Panc1 (cell line): ENCODE data around the gene MTFP1. TPM values are rescaled to one million over a fixed set of nuclear protein-coding genes. Genes with fewer than 3 reads are reported as not detected.
A peak's percentile ranks its signal among the peaks of the same experiment; 100 is the strongest.

ENCODE experiments used
- ATAC-seq: fragments of 200-7000 bp; cut with Tn5 transposase; 2 replicates; pipeline ENCODE4 v1.9.1; 2020; ENCODE audit warnings: mild to moderate bottlenecking, moderate library complexity
- BruUV-seq: library from RNA; stranded (reverse); fragments of 400-500 nt; replicated peaks from 2 replicates; lab custom pipeline; 2021; lab: Mats Ljungman, UMichigan
- CTCF ChIA-PET: fragments of 300-600 bp; sonication (Branson Sonifier 250); formaldehyde crosslinking; loops from one replicate; lab custom pipeline; 2022; ENCODE audit warnings: antibody characterized with exemption; lab: Charles Lee
- POLR2A ChIA-PET: fragments of 300-600 bp; sonication (Branson Sonifier 250); formaldehyde crosslinking; loops from one replicate; lab custom pipeline; 2022; ENCODE audit warnings: antibody characterized with exemption; lab: Charles Lee
- DNase-seq: peaks from one replicate; pipeline ENCODE4 v3.0.0-alpha.2; 2010; ENCODE audit warnings: low read depth, low spot score
- H3K27ac ChIP-seq: 2 replicates; pipeline ENCODE4 v1.5.1; 2011; ENCODE audit warnings: mild to moderate bottlenecking, low read length, inconsistent platforms
- H3K27me3 ChIP-seq: fragments of 200-500 bp; sonication (Bioruptor generic); 2 replicates; pipeline ENCODE4 v1.6.0; 2014; ENCODE audit warnings: low read length, inconsistent platforms; ENCODE audit not compliant: control insufficient read depth, insufficient read depth
- H3K36me3 ChIP-seq: fragments of 200-500 bp; sonication (Bioruptor generic); 2 replicates; pipeline ENCODE4 v1.5.1; 2014; ENCODE audit warnings: inconsistent platforms, mild to moderate bottlenecking, low read length, moderate library complexity; ENCODE audit not compliant: control insufficient read depth, insufficient read depth
- H3K4me1 ChIP-seq: 2 replicates; pipeline ENCODE4 v1.5.1; 2011; ENCODE audit warnings: inconsistent platforms, mild to moderate bottlenecking, low read length, moderate library complexity; ENCODE audit not compliant: control insufficient read depth, insufficient read depth
- H3K4me3 ChIP-seq, 2 experiments: 2 replicates each; pipeline ENCODE4 v1.5.1; 2011 to 2012; ENCODE audit warnings: low read depth in 2 of 2, low read length in 2 of 2, mild to moderate bottlenecking in 2 of 2, inconsistent platforms in 1 of 2, moderate library complexity in 1 of 2
- H3K9me3 ChIP-seq: fragments of 200-500 bp; sonication (Bioruptor generic); 2 replicates; pipeline ENCODE4 v1.5.1; 2014; ENCODE audit warnings: low read depth, mild to moderate bottlenecking, inconsistent platforms, low read length, moderate library complexity; ENCODE audit not compliant: control insufficient read depth, insufficient read depth
- POLR2AphosphoS5 ChIP-seq: IDR thresholded peaks from 2 replicates; pipeline ENCODE4 v1.6.1; 2012; ENCODE audit warnings: mild to moderate bottlenecking, low read depth, low read length, moderate library complexity
- REST ChIP-seq, 2 experiments: IDR thresholded peaks; 2 replicates each; pipeline ENCODE4 v1.6.1; 2011 to 2012; ENCODE audit warnings: low read depth in 2 of 2, control low read depth in 1 of 2, low read length in 1 of 2, mild to moderate bottlenecking in 1 of 2, moderate library complexity in 1 of 2; ENCODE audit not compliant: insufficient read depth in 1 of 2
- SIN3A ChIP-seq: IDR thresholded peaks from 2 replicates; pipeline ENCODE4 v1.6.1; 2012; ENCODE audit warnings: low read depth, mild to moderate bottlenecking, low read length, moderate library complexity, borderline replicate concordance; ENCODE audit not compliant: insufficient read depth
- TCF7L2 ChIP-seq: IDR thresholded peaks from 2 replicates; pipeline ENCODE4 v1.6.1; 2011; ENCODE audit warnings: mild to moderate bottlenecking, low read depth, low read length, inconsistent platforms
- in situ Hi-C: cut with HindIII; loops from 2 replicates; pipeline ENCODE4 v1.10.0; 2016; ENCODE audit warnings: low sequenced_read_pairs, low pct_unique_long_range_greater_than_20kb
- intact Hi-C: fragments of 100-400 bp; cut with micrococcal nuclease; formaldehyde crosslinking; loops from one replicate; pipeline ENCODE4 v1.10.0; 2022; ENCODE audit not compliant: unreplicated experiment
- total RNA-seq: library from RNA; stranded (reverse); gene quantifications from one replicate; pipeline ENCODE4 v1.2.1, GENCODE V29; 2021; ENCODE audit not compliant: unreplicated experiment
- TF ChIP-seq, protein P1 (sequence below): fragments of 450-650 bp; IDR thresholded peaks from 2 replicates; pipeline ENCODE4 v1.5.1; 2017; ENCODE audit warnings: mild to moderate bottlenecking

MTFP1 gene
- total RNA-seq, 1 experiment from 2014 or later = 21.5 TPM

DNA sequence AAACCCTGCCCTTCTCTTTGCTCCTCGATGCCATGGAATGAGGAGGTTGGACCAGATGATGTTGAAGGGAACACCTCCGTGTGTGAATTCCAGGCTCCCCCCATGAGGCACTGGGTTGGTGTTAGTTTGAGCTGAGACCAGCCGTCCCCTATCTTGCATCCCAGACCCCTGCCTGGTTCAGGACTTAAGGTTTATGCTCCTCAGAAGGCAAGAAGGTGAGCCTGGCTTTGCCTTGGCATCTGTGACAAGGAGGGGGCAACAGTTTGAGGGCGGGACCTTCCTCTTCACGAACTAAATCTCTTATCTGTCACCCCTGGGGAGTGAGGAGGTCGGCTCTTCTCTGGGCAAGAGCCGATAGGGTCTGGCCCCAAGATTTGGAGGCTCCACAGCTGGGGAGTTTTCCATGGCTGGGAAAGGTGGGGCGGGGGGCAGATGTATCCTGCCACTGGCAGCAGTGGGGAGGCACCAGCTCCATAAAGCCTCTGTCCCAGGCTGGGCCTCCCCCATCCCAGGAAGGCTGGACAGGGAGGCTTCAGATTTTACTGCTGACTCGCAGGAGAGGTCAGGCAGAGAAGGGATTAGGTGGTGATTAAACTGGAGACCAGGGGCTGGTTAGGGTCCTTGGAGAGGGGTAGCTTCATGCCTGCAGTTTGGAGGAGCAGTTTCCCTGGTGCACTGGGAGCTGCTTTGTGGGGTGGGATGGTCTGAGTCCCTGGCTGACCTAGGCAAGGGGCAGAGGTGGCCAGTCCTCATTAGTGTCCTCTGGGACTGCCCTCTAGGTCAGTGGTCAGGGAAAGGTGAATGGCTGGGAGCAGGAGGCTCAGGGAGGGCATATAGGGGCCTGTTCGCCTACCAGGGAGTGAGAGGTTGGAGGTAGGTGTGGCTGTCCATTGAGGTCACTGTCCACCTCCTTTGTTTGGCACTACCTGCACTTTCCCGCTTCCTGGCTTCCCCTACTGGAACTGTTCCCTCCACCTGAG, 27.6 kb upstream of the MTFP1 start:
- TF ChIP-seq POLR2AphosphoS5 (no peak), REST (IDR thresholded peaks at IDR 0.05; ENCODE audit: insufficient read depth in 1 of 2, low read depth in 2 of 2, low read length in 1 of 2) (no peak), TCF7L2 (no peak)
- TF ChIP-seq, protein P1, sequence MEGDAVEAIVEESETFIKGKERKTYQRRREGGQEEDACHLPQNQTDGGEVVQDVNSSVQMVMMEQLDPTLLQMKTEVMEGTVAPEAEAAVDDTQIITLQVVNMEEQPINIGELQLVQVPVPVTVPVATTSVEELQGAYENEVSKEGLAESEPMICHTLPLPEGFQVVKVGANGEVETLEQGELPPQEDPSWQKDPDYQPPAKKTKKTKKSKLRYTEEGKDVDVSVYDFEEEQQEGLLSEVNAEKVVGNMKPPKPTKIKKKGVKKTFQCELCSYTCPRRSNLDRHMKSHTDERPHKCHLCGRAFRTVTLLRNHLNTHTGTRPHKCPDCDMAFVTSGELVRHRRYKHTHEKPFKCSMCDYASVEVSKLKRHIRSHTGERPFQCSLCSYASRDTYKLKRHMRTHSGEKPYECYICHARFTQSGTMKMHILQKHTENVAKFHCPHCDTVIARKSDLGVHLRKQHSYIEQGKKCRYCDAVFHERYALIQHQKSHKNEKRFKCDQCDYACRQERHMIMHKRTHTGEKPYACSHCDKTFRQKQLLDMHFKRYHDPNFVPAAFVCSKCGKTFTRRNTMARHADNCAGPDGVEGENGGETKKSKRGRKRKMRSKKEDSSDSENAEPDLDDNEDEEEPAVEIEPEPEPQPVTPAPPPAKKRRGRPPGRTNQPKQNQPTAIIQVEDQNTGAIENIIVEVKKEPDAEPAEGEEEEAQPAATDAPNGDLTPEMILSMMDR = no peak
- intact Hi-C loops = no loop called here
- H3K9me3 ChIP-seq = no peaks in the 10 kb centered on the region
- ChIA-PET CTCF (no interaction called here), POLR2A (no interaction called here)
- peak overlapping the region; percentile 53 to 69 for H3K4me3 ChIP-seq
- peak; percentile 31 for ATAC-seq
- no peak for DNase-seq
- 0 out of 2 replicates have a peak, but pooled peaks cover 8% of the 10 kb centered on the region for H3K4me1 ChIP-seq
- BruUV-seq = TSS peak; percentile 66
- peak overlapping the region; percentile 42 for H3K27ac ChIP-seq
- H3K27me3 ChIP-seq = no peaks in the 10 kb centered on the region
- no peaks in the 10 kb centered on the region for H3K36me3 ChIP-seq
- in situ Hi-C loops = no loop called here

- CTCF ChIA-PET = interaction anchor here (0.7 kb wide), 1 partner anchor 121 kb away, joined by 4 read pairs; no protein-coding TSS in a partner anchor
- H3K4me3 ChIP-seq = peak overlapping the region in 1 of 2 experiments; percentile 69; a peak in 1 of 4 replicates
- BruUV-seq = no TSS peak
Measured at GRCh38 chr22:30398685-30399680, 26.6 kb upstream of the MTFP1 start.

More at GRCh38 chr22:30398685-30399680, 26.6 kb upstream of the MTFP1 start:
- in situ Hi-C loops = no loop called here
- H3K27ac ChIP-seq = no peak overlapping the region
- TF ChIP-seq SIN3A = no peak
- no peak for TF ChIP-seq POLR2AphosphoS5
- no peak for TF ChIP-seq TCF7L2
- TF ChIP-seq REST (IDR thresholded peaks at IDR 0.05; ENCODE audit: insufficient read depth in 1 of 2, low read depth in 2 of 2, low read length in 1 of 2) = no peak
- H3K9me3 ChIP-seq = no peaks in the 10 kb centered on the region
- H3K36me3 ChIP-seq = no peaks in the 10 kb centered on the region
- H3K4me1 ChIP-seq = 0 out of 2 replicates have a peak, but pooled peaks cover 8% of the 10 kb centered on the region
- DNase-seq (no peak), ATAC-seq (no peak)
- intact Hi-C loops = no loop called here
- no peaks in the 10 kb centered on the region for H3K27me3 ChIP-seq
- POLR2A ChIA-PET = no interaction called here
